Cardiac septum (tissue), 1 donor: Measurements from ENCODE around the gene CALU. TPM values are rescaled to one million over a fixed set of nuclear protein-coding genes. Genes with fewer than 3 reads are reported as not detected.

Experiments
- DNase-seq: peaks from one replicate; pipeline ENCODE4 v3.0.0-alpha.2; 2020; ENCODE audit warnings: low spot score
- intact Hi-C: fragments of 100-400 bp; cut with DNase I; formaldehyde crosslinking; loops from one replicate; pipeline ENCODE4 v1.14.0; 2022
- total RNA-seq: library from RNA; stranded (reverse); fragmentation: NEBNext Ultra II Directional; extraction: Animal tissue kit (Norgen Biotek cat#: 25700); gene quantifications from one replicate; pipeline ENCODE4 v1.2.1, GENCODE V29; 2021
- donor health status: DM: no; HTN: no; CAD: no.

The CALU gene
- total RNA-seq, 1 donor from 2014 or later = 326 TPM

- intact Hi-C loops = no loop called here
- no peak for DNase-seq
These were observed 36.8 kb downstream of the CALU start, which contains the start of gene OPN1SW for GRCh38 chr7:128775744-128776474. Gene OPN1SW (minus strand): TSS chr7:128775794. CDS start chr7:128775781, 13 bp downstream.

- no peak for DNase-seq
- intact Hi-C loops = no loop called here
These were observed 38.3 kb downstream of the CALU start for GRCh38 chr7:128777156-128778123.

- intact Hi-C loops = no loop called here
- DNase-seq = no peak
These were observed 39.8 kb downstream of the CALU start for GRCh38 chr7:128778946-128779345.

- intact Hi-C loops = no loop called here
- no peak for DNase-seq
These were observed 42.0 kb downstream of the CALU start for GRCh38 chr7:128781126-128781525.

- intact Hi-C loops = no loop called here
- DNase-seq = no peak
These were observed 42.7 kb downstream of the CALU start for GRCh38 chr7:128781851-128782250.

- intact Hi-C loops = no loop called here
- peak; percentile 87 for DNase-seq
These were observed 44.1 kb downstream of the CALU start for GRCh38 chr7:128783143-128783861.

GRCh38 chr7:128785738-128786137 lies 46.6 kb downstream of the CALU start:
- no peak for DNase-seq
- intact Hi-C loops = no loop called here

- intact Hi-C loops = no loop called here
These were observed 49.6 kb downstream of the CALU start for GRCh38 chr7:128788446-128789412.

GRCh38 chr7:128790315-128791041 lies 51.3 kb downstream of the CALU start:
- intact Hi-C loops = loop anchor here (5.0 kb wide), 2 partner anchors 37 to 92 kb away; no protein-coding TSS in a partner anchor
- DNase-seq = no peak

More at GRCh38 chr7:128788446-128789412, 49.6 kb downstream of the CALU start:
- DNase-seq = no peak

- peak; percentile 80 for DNase-seq
- intact Hi-C loops = loop anchor here (5.0 kb wide), 2 partner anchors 36 to 91 kb away; no protein-coding TSS in a partner anchor
These were observed 52.2 kb downstream of the CALU start, which contains the start of gene CCDC136 for GRCh38 chr7:128791121-128791971. Gene CCDC136 (plus strand): TSS chr7:128791968. CDS start chr7:128792412, 444 bp downstream.

- DNase-seq = no peak
- intact Hi-C loops = loop anchor here (5.0 kb wide), 2 partner anchors 35 to 90 kb away; no protein-coding TSS in a partner anchor
These were observed 52.8 kb downstream of the CALU start for GRCh38 chr7:128791972-128792327.

GRCh38 chr7:128792471-128793180 lies 53.5 kb downstream of the CALU start:
- intact Hi-C loops = loop anchor here (5.0 kb wide), 2 partner anchors 35 to 90 kb away; no protein-coding TSS in a partner anchor
- no peak for DNase-seq

GRCh38 chr7:128793181-128793547 lies 54.0 kb downstream of the CALU start:
- intact Hi-C loops = loop anchor here (5.0 kb wide), 2 partner anchors 34 to 89 kb away; no protein-coding TSS in a partner anchor
- no peak for DNase-seq

- no peak for DNase-seq
- intact Hi-C loops = loop anchor here (5.0 kb wide), 2 partner anchors 33 to 88 kb away; no protein-coding TSS in a partner anchor
These were observed 54.9 kb downstream of the CALU start for GRCh38 chr7:128794020-128794419.

GRCh38 chr7:128794436-128794835 lies 55.3 kb downstream of the CALU start:
- intact Hi-C loops = loop anchor here (5.0 kb wide), 2 partner anchors 33 to 88 kb away; no protein-coding TSS in a partner anchor

GRCh38 chr7:128795129-128795528 lies 56.0 kb downstream of the CALU start:
- DNase-seq = no peak
- intact Hi-C loops = no loop called here

More at GRCh38 chr7:128794436-128794835, 55.3 kb downstream of the CALU start:
- DNase-seq = no peak
